Sciatic nerve (tissue), 2 donors: ENCODE measurements around the gene ZCCHC13. TPM values are rescaled to one million over a fixed set of nuclear protein-coding genes. Genes with fewer than 3 reads are reported as not detected.
"Not testable (repeated sequence)": the region's sequence is repeated elsewhere in the genome, so short reads cannot be mapped to it uniquely, and the experiment has no call there.

Source experiments
- ATAC-seq: fragments of 200-7000 bp; cut with Tn5 transposase; one replicate; pipeline ENCODE4 v1.9.1; 2020; ENCODE audit warnings: mild to moderate bottlenecking, moderate library complexity
- DNase-seq: peaks from one replicate; pipeline ENCODE4 v3.0.0-alpha.2; 2020; ENCODE audit warnings: low spot score
- intact Hi-C: fragments of 100-400 bp; cut with DNase I; formaldehyde crosslinking; loops from one replicate; pipeline ENCODE4 v1.14.2; 2022
- total RNA-seq: library from RNA; stranded (reverse); fragmentation: NEBNext Ultra II Directional; extraction: Animal tissue kit (Norgen Biotek cat#: 25700); gene quantifications from one replicate; pipeline ENCODE4 v1.2.1, GENCODE V29; 2021
- donor health status: DM: no; HTN: no; CAD: no.
- donor health status: DM: no; HTN: no; CAD: no.

Gene ZCCHC13
- total RNA-seq: not detected

DNA sequence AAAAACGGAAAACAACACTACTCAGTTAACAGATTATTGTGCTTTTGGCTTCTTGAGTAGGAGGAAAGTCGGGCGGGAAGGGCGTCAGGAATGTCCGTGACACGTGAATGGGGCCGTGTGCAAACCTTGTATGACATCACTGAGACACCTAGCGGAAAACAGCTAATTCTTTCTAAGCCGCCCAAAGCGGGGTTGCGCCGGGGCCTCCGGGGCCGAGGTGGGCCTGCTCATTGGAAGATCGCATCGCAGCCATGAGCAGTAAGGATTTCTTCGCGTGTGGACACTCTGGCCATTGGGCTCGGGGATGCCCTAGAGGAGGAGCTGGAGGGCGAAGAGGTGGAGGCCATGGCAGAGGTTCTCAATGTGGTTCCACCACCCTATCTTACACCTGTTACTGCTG is at the start of gene ZCCHC13:
ZCCHC13 (plus strand) TSS at position 165 of the 400 bp plus-strand sequence; CDS start at position 252, 87 bp downstream.
- intact Hi-C loops: no loop called here
- DNase-seq (no peak), ATAC-seq (no peak)

DNA sequence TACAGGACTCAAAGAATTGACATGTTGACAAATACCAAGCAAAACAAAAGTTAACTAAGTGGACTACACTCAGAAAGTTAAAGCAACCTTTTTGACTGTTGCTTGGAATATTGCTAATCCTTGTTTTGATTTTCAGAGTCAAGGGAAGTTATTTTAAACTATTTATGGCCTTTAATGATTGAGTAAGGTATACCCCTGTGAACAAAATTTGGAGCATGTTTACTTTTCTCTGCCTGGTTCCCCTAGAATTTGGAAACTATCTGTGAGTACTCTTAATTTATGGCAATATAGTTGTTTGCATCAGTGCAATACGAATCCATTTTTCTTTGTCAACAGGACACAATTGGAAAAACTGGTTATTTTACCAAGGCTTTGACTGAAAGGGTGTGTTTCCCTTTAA is 45.9 kb upstream of the ZCCHC13 start:
- DNase-seq, intact Hi-C loops, ATAC-seq: not testable (repeated sequence)

DNA sequence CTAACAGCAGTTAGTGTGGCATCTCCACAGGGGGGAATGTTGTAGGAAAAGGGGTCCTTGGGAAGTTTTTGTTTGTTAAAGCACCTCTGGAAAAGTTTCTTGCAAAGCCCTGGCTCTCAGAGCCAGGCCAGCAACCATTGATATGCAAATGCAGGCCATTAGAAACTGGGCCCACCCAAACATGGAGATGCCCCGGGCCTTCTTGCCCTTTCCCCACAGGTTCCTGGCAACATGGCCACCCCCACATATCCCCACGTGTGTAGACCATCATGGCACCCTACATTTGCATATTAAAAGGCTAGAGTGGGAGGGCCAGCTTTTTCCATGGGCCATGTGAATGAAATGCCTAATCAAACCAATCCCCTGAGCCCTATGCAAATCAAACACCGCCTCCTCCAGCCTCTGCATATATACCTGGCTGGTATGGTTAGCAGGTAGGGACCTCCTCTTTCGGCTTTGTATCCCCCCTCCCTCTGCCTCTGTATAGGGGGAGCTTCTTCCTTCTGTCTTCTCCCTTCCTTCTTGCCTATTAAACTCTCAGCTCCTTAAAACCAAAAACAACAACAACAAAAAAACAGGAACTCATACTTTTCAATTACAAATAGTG is 44.0 kb upstream of the ZCCHC13 start:
- no peak for ATAC-seq
- no peak for DNase-seq
- intact Hi-C loops: no loop called here

DNA sequence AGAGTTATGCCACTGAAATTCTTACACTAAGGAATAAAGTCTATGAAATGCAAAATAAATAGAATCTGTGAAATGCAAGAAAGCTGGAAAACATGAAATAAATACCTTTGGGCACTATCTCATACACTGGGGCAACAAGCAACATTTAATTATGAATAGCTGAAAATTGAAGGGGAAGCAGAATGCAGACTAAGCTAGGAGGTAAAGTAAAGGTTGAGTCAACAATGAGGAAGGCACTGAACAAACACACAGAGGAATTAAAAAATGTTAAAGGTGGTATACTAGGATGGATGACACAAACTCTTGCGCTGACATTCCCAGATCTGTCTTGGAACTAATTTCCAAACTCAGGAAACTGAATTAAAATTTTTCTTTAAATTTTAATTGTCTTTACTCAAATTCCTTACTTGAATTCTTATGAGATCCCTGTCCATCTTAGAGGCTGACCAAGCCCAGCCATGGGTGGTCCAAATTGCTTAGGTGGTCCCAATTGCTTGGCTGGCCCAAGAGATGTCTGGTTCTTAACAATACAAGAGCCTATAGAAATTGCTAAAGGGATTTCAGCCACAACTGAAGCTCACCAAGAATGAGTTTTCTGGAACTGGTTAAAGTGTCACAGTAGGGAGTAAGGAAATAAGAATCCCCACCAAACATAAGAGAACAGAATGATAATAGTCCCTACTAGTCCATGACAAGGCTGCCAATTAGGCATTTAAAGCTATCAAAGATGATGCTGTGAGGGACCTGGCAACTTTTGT is 41.3 kb upstream of the ZCCHC13 start:
- no peak for DNase-seq
- no peak for ATAC-seq
- intact Hi-C loops: no loop called here

DNA sequence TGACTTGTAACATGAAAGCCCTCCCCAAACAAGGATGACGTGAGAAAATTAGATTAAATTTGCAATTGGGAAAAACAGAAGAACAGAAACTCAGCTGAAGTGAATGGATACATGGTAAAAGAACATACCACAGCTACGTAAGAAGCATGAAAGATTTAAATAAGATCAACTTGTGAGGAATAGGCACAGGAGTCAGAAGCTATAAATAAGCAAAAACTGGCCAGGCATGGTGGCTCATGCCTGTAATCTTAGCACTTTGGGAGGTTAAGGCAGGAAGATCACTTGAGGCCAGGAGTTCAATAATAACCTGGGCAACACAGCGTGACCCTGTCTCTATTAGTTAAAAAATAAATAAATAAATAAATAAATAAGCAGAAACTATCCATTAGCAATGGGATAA is 33.6 kb upstream of the ZCCHC13 start:
- DNase-seq (no peak), ATAC-seq (no peak)
- intact Hi-C loops: no loop called here

DNA sequence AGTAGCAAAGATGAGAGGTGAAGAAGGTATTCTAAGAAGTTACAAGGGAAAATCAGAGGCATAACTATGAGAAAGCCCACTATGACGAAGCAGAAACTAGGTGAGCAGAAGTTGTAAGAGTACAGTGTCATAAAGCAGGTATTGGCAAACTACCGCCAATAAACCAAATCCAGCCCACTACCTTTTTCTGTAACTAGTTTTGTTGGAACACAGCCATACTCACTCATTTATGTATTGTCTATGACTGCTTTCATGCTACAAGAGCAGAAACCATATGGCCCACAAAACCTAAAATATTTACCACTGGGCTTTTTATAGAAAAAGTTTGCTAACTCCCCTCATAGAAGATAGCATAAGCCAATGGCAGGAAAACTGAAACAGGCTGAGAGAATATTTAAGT is 31.8 kb upstream of the ZCCHC13 start:
- ATAC-seq (no peak), DNase-seq (no peak)
- intact Hi-C loops: no loop called here

DNA sequence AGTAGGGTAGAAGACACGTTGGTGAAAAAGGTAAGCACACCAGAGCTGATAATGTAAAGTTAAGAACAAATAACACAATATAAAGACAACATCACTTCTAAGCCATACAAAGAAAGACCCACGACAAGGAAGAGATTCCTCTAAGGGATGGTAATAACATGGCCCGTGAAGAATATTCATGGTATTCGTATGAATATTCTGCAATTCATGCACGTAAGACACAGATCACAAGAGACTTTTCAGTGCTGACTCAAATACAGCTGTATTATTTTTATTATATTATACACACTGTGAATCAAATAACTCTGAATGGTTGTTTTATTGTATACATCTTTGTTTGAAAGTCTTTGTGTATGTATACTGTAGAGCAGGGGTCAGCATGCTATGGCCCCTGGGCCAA is 29.5 kb upstream of the ZCCHC13 start:
- ATAC-seq: no peak
- intact Hi-C loops: no loop called here
- no peak for DNase-seq

DNA sequence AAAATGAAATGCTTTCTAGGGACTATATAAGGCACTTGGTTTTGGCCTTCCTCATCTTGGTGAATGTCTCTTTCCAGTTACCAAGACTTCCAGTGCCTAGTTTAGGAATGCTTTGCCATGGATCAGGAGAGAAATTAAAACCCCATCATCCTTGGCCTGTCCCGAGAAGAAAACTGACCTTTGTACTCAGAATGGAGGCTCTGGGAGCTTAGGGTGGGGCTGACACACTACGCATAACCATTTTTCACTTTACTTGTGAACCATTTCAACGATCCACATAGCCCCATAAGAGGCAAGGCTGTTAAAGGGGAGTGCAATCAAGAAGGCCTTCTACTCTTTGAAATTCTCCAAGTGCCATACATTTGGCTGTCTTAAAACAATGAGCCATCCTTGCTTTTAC is 26.7 kb upstream of the ZCCHC13 start:
- intact Hi-C loops: no loop called here
- no peak for ATAC-seq
- DNase-seq: no peak

DNA sequence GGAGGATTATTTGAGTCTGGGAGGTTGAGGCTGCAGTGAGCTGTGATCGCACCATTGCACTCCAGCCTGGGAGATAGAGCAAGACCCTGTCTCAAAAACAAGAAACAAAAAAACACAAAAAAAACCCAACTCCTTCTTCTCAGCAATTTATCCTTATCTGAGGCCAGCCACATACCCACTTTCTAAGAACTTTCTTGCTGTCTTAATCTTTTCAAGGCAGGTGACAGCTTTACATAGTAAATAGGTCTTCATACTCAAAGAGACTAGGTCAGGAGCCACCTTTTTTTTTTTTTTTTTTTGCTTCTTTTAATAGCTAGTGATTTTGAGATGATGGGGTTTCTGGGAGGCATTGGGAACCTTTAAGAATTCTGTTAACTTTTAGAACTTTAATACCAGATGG is 26.1 kb upstream of the ZCCHC13 start:
- ATAC-seq: no peak
- intact Hi-C loops: no loop called here
- no peak for DNase-seq

DNA sequence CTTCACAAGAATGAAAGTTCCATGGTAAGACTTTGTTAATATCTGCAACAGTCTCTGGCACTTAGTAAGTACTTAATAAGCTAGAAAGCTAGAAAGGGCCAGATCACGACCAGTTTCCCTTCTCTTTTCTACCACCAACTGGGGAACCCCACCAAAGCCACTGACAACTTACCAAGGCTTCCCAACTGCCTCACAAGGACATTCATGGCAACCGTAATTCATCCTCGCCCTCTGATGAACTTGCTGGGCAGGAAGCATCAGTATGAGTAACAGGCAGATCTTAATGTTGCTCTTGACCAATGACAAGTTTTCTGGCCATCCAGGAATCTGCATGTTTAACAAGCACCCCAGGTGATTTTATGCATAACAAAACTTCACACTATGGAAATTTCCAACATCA is 23.2 kb upstream of the ZCCHC13 start:
- intact Hi-C loops: no loop called here
- DNase-seq (no peak), ATAC-seq (no peak)

DNA sequence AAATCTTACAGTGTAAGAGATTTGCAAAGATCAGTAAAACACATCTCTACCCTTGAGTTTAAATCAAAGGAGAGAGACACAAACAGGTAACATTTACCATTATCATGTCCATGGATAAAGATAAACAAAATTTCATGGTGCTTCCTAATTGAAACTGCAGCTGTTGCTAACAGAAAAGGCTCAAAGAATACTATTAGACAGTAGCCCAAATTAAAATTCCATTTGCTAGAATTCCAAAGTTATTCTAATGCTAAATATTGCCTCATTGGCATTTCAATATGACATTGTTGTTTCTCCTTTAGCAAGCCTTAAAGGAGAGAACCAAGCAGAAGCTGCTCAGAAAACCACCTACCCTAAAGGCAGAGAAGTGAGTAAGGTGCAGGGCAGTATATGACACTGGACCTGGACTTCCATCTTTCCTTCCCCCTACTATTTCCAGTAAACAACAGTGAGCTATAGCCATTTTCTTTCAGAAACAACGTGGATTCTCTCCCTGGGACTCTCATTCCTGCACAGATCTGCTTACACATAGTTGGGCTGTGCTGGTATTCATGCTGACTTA is 19.5 kb upstream of the ZCCHC13 start:
- ATAC-seq (no peak), DNase-seq (no peak)
- intact Hi-C loops: no loop called here

DNA sequence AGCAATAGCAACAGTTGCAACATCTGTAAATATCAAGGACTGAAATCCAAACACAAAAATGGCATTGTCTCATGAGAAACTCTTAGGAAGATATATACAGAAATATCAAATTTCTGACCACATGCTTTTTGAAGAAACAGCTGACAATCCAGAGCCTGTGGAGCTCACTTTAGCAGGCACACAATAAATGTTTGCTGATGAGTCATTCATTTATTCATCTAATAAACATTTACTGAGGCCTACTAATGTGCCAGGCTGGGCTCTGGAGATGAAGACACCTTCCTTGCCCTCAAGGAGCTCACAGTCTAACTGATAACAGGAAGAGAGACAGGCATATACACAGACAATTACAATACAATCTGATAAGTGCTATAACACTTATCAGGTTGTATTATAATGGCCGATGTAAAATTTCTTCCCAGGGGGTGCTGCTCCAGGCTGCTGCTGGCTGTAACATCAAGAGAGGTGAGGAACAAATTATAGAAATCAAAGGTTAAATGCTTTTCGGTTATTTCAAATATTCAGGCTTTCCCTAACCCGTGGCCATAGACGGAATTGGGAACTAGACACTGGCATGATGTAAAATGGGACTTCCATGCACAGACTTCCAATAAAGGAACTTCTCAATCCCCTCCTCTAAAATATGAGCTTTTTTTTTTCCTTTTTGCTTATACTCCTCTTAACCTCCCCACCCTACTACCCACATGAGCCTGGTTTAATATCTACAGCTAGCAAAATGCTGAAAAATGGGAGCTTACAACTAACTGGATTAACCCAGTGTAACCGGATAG is 16.8 kb upstream of the ZCCHC13 start:
- intact Hi-C loops: no loop called here
- ATAC-seq: no peak
- DNase-seq: no peak

DNA sequence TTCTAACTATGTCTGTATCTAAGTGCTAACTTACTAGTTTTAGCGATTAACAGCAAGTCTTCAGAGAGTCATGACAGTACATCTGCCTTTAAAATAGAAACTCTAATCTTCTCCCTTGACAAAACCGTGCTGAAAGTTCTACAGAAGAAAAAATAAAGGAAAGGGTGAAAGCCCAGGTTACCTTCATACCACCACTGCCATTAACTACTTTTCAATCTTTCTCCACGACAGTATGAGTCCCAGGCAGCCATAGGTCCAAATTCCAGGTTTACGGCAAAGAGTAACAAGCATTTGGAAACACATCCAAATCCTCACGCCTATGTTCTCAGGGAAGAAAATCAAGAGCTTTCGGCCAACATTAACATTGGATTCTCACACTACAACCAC is 12.4 kb upstream of the ZCCHC13 start:
- ATAC-seq: no peak
- intact Hi-C loops: no loop called here
- DNase-seq: no peak

DNA sequence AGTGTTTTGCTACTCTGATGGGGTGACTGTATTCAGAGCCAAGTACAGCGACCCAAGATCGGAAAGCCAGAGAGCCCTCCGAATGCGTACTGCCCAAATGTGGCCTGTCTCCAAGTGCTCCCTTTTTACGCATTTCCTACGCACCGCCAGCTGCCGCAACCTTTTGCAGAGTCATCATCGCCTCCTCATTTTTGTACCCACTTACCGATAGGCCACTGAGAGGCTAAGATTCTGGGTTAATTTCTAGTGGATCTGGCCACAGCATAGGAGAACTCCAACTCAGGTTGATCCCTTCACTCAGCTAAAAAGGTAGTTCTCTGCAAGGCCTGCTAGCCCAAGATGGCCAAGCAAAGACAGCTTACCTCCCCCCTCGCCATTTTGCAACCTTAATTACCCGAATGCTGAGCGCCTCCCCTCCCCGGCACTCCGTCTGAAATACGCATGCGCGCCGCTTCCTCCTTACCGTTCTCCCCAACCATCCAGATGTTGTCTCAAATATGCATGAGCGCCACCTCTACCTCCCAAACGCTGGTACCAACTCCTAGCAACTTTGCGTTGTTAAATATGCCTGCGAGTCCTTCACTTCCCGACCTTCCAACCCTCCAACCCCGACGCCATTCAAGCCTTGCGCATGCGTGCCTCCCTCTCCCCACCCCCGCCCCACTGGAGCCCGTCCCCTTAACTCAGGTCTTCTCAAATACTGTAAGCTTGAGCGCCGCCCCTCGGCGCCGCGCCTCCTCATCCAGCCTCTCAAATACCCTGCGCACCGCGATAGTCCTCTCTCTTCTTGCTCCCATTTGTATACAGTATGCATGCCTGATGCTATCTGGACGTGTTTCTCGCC is 11.8 kb upstream of the ZCCHC13 start:
- intact Hi-C loops: no loop called here
- DNase-seq (peak; percentile 89), ATAC-seq (peak; percentile 96)

DNA sequence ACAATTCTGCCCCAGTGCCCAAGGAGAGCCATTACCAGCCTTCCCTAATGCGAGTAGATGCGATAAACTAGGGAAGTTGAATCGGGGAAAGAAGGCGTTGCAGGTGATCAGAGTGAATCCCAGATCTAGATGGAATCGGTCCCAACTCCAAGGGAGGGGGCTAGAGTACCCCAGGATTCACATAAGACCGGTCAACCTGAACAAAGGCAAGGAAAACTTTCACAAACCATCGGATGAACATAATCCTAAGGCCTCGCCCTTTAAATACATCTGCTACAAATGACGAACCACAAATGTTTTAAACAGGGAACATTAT is 11.2 kb upstream of the ZCCHC13 start:
- intact Hi-C loops: no loop called here
- ATAC-seq (peak; percentile 18), DNase-seq (no peak)

DNA sequence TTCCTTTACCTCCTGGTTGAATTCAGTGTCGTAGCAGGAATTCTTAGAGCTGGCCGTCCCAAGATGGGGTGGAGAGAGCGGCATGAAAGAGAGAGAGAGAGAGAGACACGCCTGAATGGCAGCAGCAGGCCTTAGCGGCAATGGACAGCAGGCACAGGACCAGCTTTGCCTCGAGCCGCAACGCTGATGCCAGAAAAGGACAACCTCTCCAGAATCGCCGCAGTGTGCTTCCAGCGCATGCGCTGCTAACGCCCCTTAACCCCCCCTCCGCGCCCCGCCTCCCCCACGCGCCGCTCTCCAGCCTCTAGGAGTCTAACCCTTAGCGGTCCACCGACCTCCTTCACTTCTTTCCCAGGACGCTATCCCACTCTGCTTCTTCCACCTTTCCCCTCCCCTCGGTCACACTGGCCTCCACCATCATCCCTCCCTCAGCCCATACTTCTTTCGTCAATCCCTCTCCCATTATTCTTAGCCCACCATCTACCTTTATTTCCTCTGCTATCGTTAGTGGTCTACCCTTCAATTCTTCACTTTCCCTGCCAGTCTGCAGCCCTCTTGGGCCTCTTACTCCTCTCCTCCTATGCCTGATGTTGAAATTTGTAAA is 10.5 kb upstream of the ZCCHC13 start:
- ATAC-seq (peak; percentile 91), DNase-seq (peak; percentile 85)
- intact Hi-C loops: no loop called here

DNA sequence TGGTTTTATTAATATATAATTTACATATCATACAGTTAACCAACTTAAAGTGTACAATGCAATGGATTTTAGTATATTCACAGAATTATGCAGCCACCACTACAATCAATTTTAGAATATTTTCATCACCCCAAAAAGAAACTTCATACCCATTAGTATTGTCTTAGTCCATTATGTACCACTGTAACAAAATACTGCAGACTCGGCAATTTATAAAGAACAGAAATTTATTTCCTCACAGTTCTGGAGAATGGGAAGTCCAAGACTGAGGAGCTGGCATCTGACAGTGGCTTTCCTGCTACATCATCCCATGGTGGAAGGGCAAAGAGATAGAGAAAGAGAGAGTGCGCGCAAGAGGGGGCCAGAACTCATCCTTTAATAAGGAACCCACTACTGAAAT is 8.9 kb upstream of the ZCCHC13 start:
- intact Hi-C loops: no loop called here

DNA sequence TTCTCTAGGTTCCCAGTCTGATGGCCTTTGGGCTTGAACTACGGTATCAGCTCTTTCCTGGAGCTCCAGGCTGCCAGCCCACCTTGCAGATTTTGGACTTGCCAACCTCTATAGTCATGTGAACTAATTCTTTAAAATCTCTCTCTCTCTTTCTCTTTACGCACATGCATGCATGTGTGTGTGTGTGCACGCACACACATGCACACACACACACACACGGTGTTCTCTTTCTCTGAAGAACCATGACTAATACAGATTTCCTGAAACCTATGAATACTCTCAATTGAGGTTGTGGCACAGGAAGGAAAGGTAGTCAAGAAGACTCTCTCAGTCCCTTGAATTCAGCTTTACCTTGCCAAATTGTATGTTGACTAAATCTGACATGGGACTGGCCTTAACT is 6.2 kb upstream of the ZCCHC13 start:
- ATAC-seq (no peak), DNase-seq (no peak)
- intact Hi-C loops: no loop called here

More for the DNA sequence above, 8.9 kb upstream of the ZCCHC13 start:
- DNase-seq: no peak
- ATAC-seq: no peak

DNA sequence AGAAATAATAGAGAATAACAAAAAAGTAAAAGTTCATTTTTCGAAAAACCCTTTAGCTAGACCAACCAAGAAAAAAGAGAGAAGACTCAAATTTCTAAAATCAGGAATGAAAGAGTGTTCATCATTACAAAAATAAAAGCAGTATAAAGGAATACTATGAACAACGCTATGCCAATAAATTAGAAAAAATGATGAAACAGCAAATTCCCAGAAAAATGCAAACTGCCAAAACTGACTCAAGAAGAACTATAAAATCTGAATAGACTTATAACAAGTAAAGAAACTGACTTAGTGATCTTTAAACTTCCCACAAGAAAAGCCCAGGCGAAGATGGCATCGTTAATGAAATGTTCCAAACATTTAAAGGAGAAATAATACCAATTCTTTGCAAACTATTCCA is 3.1 kb upstream of the ZCCHC13 start:
- DNase-seq (no peak), ATAC-seq (no peak)
- intact Hi-C loops: no loop called here
